Measurements from ENCODE around the gene LSAMP.

Gene LSAMP

GRCh38 chr3:116281313-116282143, 163.8 kb downstream of the LSAMP start:
- TF ChIP-seq CTCF (IDR thresholded peaks at IDR 0.05; ENCODE audit: insufficient read depth, low read length, poor library complexity, severe bottlenecking): no peak
- H3K36me3 ChIP-seq (ENCODE audit: control insufficient read depth, insufficient read depth, low read length): no peaks in the 10 kb centered on the region
- no peak overlapping the region for H3K4me3 ChIP-seq (replicated peaks; ENCODE audit: low read depth, low read length)
- no peaks in the 10 kb centered on the region for H3K27me3 ChIP-seq (replicated peaks; ENCODE audit: control insufficient read depth, insufficient read depth, low read length)
- DNase-seq (ENCODE audit: extremely low read depth, insufficient read length): no peak

GRCh38 chr3:116280130-116280740, 165.1 kb downstream of the LSAMP start:
- TF ChIP-seq CTCF (IDR thresholded peaks at IDR 0.05; ENCODE audit: insufficient read depth, low read length, poor library complexity, severe bottlenecking): no peak
- H3K27me3 ChIP-seq (replicated peaks; ENCODE audit: control insufficient read depth, insufficient read depth, low read length): no peaks in the 10 kb centered on the region

GRCh38 chr3:116276675-116277074, 168.6 kb downstream of the LSAMP start:
- Histone ChIP-seq H3K27me3 (replicated peaks; ENCODE audit: control insufficient read depth, insufficient read depth, low read length) (no peaks in the 10 kb centered on the region), H3K4me3 (replicated peaks; ENCODE audit: low read depth, low read length) (no peak overlapping the region), H3K36me3 (ENCODE audit: control insufficient read depth, insufficient read depth, low read length) (no peaks in the 10 kb centered on the region)
- no peak for DNase-seq (ENCODE audit: extremely low read depth, insufficient read length)
- TF ChIP-seq CTCF (IDR thresholded peaks at IDR 0.05; ENCODE audit: insufficient read depth, low read length, poor library complexity, severe bottlenecking): no peak

More at GRCh38 chr3:116280130-116280740, 165.1 kb downstream of the LSAMP start:
- no peak for DNase-seq (ENCODE audit: extremely low read depth, insufficient read length)
- Histone ChIP-seq H3K4me3 (replicated peaks; ENCODE audit: low read depth, low read length) (no peak overlapping the region), H3K36me3 (ENCODE audit: control insufficient read depth, insufficient read depth, low read length) (no peaks in the 10 kb centered on the region)

- Histone ChIP-seq H3K27me3 (replicated peaks; ENCODE audit: control insufficient read depth, insufficient read depth, low read length) (no peaks in the 10 kb centered on the region), H3K4me3 (replicated peaks; ENCODE audit: low read depth, low read length) (no peak overlapping the region), H3K36me3 (ENCODE audit: control insufficient read depth, insufficient read depth, low read length) (no peaks in the 10 kb centered on the region)
- no peak for DNase-seq (ENCODE audit: extremely low read depth, insufficient read length)
- no peak for TF ChIP-seq CTCF (IDR thresholded peaks at IDR 0.05; ENCODE audit: insufficient read depth, low read length, poor library complexity, severe bottlenecking)
Observed at GRCh38 chr3:116270056-116270455, 175.2 kb downstream of the LSAMP start.

GRCh38 chr3:116267116-116267515, 178.2 kb downstream of the LSAMP start:
- Histone ChIP-seq H3K27me3 (replicated peaks; ENCODE audit: control insufficient read depth, insufficient read depth, low read length) (no peaks in the 10 kb centered on the region), H3K4me3 (replicated peaks; ENCODE audit: low read depth, low read length) (no peak overlapping the region), H3K36me3 (ENCODE audit: control insufficient read depth, insufficient read depth, low read length) (no peaks in the 10 kb centered on the region)
- TF ChIP-seq CTCF (IDR thresholded peaks at IDR 0.05; ENCODE audit: insufficient read depth, low read length, poor library complexity, severe bottlenecking): no peak
- DNase-seq (ENCODE audit: extremely low read depth, insufficient read length): no peak

Measured in GM06990 (cell line).